ENCODE results near the gene RGL1. TPM values are rescaled to one million over a fixed set of nuclear protein-coding genes. Genes with fewer than 3 reads are reported as not detected.

The RGL1 gene
- total RNA-seq, 1 donor from 2014 or later, result 76.9 TPM

DNA sequence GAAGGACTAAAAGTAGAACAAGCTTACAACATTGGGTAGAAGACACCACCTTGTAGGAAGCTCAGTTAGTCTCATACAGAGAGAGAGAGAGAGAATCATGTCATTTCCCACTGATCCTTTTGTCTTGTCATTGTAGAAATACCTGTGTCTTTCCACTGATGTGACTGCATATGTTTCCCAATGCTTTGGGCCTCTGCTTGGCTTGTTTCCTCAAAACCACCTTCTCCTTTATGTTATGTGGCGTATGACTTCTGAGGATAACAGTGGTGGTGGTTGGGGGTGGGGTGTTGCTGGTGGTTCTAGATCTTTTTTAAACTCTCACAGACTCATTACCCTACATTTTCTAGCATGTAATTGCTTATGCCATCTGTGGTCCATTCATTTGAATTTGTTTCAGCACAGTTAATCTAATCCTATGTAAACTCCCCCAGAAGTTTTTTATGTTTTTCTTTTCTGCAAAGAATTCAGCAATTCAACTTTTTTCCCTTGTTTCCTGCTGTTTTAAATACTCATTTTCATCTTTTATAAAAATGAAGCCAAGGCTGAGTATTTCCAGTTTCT is 9.3 kb downstream of the RGL1 start:
- no peak for ATAC-seq
- no peak for DNase-seq (ENCODE audit: low spot score)
- intact Hi-C loops (cut with DNase I), result no loop called here

DNA sequence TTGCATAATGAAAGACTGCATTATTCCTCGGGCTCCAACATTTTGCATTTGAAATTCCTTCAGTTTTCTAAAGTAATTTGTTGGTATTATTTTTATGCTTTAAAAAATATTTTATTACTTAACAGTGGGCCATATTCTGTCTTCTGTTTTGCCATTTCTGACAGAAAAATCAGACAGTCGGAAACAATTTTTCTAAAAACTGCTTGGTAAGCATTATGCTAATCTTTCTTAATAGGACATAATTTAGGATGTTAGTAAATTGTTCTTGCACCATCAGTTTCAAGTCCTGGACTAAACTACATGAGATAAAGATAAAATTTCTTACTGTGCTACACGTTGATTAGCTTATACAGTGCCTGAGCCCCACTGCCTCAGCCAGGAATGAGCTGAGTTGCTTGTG is 11.2 kb downstream of the RGL1 start:
- intact Hi-C loops (cut with DNase I), result no loop called here
- ATAC-seq (no peak), DNase-seq (ENCODE audit: low spot score) (no peak)

DNA sequence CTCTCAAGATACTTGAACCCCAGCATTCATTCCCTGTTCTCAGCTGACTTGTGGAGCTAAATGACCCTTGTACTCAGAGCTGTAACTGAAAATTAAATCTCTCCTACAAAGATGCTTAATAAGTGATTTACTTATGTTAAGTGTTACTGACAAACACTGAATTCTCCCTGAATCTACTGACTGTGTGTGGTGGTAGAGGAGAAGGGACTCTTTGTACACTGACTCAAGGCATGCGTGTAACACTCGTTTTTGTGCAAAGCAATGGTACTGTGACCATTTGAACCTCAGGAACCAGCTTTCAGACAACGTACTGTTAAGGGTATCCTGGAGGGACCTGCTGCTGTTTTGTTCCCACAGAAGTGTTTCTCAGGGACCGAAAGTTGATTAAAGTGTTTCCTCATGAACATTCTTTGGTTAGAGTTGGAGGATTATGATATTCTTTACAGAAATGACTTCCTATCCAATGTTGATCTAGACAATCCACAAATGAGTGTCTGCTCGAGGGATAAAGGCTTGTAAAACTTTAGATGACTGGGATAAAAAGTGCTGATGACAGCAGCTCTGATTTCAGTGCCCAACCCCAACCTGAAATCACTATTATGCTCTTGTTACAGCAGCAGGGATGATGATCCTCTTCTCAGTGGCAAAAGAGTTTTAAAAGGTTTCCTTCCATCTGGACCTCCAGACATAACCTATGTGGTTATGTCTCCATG is 12.8 kb downstream of the RGL1 start:
- intact Hi-C loops (cut with DNase I), result no loop called here
- no peak for DNase-seq (ENCODE audit: low spot score)
- ATAC-seq, result peak; percentile 52

DNA sequence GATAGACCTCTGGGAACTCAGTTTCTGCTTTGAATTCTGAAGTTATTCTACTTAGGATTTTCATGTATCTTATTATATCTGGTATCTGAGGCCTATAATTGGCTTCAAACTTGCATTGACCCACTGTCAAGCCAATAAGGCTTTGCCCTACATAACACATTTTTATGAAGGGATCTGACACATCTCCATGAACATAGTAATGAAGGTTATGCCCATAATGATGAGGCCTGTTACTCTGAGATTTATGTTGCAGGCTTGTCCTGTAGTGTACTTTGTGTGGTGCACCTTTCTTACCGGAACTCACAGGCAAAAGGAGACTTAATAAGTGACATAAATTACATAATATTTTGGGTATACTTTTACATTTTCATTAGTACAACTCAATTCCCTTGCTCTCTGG is 14.1 kb downstream of the RGL1 start:
- DNase-seq (ENCODE audit: low spot score) (no peak), ATAC-seq (no peak)
- intact Hi-C loops (cut with DNase I), result no loop called here

DNA sequence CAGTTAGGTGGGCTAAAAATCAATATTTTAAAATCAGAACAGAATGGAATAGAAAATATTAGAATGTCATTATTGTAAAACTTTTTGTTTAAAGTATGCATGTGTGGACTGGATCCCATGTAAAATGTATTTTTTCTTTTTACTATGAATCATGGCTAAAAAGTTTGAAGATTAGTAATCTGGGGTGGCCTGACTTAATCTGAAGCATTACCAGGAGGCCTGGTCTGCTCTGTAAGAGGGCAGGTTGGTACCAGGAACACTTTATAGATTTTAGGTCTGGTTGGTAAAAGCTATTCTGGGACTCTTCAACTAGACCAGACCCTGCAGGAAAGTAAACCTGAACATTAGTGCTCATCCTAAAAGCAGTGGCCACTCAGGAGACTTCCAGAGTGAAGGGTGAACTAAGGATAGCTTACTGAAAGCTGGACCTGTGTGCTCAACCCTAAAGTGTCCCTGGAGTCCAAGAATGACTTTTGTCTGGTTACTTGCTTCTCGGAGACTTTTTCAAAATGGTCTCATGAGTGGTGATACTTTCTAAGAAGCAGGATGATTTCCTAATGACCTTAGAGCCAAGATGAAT is 16.5 kb downstream of the RGL1 start:
- ATAC-seq, result no peak
- intact Hi-C loops (cut with DNase I), result no loop called here

DNA sequence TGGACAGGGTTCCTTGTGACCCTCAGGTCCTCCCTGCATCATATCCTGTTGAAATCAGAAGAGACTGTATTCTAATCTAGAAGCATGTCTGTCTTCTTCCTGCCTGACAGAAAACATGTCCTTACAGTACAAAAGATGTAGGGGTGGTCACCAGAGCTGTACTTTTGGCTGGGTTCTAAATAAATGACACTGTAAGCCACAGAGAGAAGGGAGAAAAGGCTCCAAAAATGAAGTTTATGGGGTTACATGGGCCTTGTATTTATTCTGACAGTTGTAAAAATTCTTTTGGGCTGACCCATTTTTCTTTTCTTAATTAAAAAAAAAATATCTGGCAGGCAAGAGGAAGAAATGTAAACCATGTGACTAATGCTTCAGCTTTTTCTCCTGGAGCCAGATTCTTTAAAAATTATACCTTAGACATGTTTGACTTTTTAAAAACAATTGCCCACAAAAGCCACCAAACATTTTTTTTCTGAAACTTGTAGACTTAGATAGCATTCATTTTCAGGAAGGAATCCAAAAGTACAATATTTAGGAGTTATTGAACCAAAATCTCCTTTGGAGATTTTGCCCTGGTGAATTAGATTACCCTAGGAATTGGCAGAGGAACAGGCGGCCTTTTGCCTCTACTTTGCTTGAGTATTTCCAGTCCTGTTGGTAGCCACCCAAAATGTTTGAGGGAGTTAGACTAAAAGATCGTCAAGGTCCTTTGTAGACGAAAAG is 17.1 kb downstream of the RGL1 start:
- peak; percentile 81 for ATAC-seq
- intact Hi-C loops (cut with DNase I), result no loop called here
- DNase-seq (ENCODE audit: low spot score), result peak; percentile 62

More for the DNA sequence above, 16.5 kb downstream of the RGL1 start:
- no peak for DNase-seq (ENCODE audit: low spot score)

DNA sequence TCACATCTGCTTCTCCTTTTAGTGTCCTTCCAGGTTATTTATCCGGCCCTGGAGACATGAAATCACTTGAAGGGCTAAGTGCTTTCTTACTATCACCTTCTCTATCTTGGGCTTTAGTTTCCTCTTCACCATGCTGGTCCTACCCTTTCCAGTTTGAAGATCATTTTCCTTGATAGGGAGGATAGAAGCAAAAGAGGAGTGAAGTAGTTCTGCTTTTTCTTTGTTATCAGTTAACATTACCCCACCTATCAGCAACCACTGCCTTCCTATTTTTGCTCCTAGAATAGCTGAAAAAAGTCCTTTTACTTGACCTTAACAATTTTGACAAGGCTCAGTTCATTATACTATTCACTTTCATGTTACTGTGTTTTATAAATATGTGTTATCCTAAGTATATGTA is 19.4 kb downstream of the RGL1 start:
- ATAC-seq (no peak), DNase-seq (ENCODE audit: low spot score) (no peak)
- intact Hi-C loops (cut with DNase I), result no loop called here

DNA sequence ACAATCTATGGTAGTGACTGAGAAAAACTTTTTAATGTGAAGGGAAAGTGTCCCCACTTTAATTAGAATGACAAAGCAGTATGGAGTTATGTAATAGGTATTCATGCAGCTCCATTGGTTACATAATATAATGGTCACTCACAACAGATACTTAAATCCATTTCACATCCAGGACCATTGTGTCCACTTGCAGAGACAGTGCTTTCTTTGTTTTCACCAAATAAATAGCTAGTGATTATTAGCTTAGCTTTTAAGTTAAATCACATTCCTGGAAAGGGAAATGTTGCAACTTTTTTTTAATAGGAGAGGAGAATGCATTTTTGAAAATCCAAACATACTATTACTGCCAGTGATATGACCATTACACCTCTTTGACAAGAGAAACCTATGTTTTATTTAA is 22.9 kb downstream of the RGL1 start:
- ATAC-seq (peak; percentile 68), DNase-seq (ENCODE audit: low spot score) (no peak)
- intact Hi-C loops (cut with DNase I), result no loop called here

DNA sequence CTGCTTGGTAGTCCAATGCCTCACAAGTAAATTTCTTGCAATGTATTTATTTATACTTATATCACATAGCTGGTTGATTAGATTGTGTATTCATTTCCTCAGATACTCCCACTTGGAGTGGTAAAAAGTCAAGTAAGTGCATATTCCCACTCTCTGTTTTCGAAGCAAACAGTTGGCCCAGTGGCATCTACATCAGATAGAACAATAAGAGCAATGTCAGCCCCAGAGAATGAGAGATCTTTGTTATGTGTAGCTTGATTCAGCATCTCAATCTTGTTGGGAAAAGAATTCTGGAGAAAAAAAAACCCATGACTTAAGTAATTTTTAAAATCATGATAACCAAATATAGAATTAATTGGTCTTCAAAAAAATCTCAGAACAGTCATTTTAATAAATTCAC is 25.5 kb downstream of the RGL1 start:
- intact Hi-C loops (cut with DNase I), result no loop called here
- no peak for ATAC-seq
- DNase-seq (ENCODE audit: low spot score), result no peak

DNA sequence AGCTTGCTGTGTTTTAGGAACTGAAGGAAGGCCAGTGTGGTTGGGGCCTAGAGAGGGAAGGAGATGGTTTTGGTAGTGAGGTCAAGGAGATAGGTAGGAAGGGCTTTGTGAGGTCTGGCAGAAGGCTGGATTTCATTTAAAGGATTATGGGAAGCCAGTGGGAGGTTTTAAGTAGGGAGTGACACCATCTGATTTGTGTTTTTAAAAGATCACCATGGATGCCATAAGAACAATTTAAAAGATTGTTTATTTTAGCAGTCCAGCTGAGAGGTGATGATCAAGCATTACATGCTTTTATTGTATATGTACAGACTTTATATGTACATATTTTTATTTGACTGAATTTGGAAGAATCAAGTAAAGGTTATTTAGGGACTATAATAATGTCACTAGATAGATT is 26.4 kb downstream of the RGL1 start:
- no peak for ATAC-seq
- intact Hi-C loops (cut with DNase I), result no loop called here

DNA sequence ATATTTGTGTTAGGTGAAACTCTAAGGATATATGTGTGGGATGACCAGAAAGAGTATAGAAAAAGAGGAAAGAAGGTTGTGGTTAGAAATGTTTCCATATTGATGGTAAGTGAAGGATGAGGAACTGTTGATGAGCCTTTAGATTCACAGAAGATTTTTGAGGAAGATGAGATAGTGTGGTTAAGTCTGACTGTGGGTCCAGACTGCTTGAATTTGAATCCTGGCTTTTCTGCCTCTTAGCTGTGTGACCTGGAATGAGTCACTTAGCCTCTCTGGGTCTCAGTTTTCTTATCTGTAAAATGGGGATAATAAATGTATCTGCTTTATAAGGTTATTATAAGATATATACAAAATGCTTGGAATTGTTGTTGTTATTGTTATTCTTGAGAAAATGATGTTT is 27.5 kb downstream of the RGL1 start:
- no peak for ATAC-seq
- no peak for DNase-seq (ENCODE audit: low spot score)
- intact Hi-C loops (cut with DNase I), result no loop called here

More for the DNA sequence above, 26.4 kb downstream of the RGL1 start:
- no peak for DNase-seq (ENCODE audit: low spot score)

DNA sequence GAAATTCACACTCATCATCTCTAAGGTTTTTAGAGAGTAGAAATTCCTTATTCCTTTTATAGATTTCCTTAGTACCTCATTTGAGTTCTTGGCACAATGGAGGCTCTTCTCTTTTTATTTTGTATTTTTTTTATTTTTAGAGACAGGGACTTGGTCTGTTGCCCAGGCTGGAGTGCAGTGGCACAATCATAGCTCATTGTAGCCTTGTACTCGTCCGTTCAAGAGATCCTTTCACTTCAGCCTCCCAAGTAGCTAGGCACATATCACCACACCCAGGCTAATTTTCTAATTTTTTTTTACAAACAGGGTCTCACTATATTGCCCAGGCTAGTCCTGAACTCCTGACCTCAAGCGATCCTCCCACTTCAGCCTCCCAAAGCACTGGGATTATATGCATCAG is 29.6 kb downstream of the RGL1 start:
- intact Hi-C loops (cut with DNase I), result no loop called here
- ATAC-seq, result peak; percentile 69
- no peak for DNase-seq (ENCODE audit: low spot score)

DNA sequence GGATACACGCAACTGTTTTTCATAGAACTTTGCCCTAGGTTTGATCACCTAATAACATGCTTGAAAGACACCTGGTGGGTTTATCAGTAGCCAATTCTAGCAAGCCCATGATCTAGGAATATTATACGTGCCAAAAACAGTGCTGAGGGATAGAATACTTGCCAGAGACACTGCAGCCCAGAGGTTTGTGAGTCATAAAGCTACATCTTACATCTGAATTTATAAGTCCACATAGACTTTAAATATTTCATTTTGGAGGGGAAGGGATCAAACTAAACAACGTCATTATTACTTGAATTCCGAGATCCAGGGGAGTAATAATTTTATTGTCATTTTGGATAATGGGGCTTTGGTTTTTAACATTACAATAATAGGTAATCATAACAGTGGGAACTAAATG is 31.7 kb downstream of the RGL1 start:
- DNase-seq (ENCODE audit: low spot score) (no peak), ATAC-seq (no peak)
- intact Hi-C loops (cut with DNase I), result no loop called here

DNA sequence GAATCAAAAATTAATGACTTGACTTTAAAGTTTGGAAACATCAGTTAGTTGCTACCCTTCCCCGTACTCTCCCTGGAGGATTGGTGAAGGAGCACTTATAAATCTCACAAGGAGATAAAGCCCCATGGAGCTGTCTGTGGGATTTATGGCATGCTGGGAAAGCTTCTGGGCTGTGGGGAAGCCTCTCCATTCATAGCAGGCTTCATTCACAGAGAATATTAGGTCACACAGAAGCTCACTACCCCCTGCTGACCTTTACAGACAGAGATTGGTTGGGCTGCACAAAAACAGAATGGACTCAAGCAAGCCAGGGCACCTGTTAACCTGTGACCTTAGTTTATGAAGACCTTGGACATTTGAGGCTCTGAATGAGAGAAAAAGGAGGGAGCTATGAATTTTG is 32.1 kb downstream of the RGL1 start:
- ATAC-seq (no peak), DNase-seq (ENCODE audit: low spot score) (no peak)
- intact Hi-C loops (cut with DNase I), result no loop called here

DNA sequence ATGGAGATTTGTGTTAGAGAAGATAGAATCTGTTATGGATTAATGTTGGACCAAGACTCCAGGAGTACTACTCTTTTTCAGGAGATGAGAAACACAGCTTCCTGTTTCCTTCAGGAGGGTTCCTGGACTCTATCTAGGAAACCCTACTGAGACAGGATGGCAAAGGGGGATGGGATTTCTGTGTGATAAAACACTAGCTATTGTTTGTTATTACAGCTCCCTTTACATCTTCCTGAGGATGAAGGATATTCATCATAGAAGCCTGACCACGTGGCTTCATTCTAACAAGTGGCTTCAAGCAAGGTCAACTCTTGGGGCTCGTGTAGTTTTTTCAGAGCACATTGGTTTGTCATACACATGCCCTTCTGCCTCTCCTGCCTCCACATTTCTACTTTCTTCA is 33.3 kb downstream of the RGL1 start:
- no peak for DNase-seq (ENCODE audit: low spot score)
- ATAC-seq, result no peak
- intact Hi-C loops (cut with DNase I), result no loop called here

DNA sequence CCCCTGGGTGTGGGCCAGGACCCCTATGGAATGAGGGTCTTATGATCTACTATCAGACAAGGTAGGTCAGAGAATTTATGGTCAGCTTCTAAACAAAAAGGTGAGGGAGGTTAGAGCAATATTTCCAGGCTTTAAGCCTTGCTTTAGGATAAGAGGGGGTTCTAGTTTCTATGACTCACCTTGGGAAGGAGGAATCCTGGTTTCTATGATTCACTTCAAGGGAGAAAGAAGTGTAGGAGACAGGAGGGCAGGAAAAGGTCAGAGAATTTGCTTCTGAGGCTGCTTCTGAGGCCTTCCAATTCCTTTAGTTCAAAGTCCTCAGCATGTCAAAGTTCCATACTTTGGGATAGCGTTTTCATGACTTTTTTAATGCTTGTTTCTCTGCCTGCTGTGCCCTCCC is 35.2 kb downstream of the RGL1 start:
- intact Hi-C loops (cut with DNase I), result no loop called here
- DNase-seq (ENCODE audit: low spot score) (no peak), ATAC-seq (no peak)

DNA sequence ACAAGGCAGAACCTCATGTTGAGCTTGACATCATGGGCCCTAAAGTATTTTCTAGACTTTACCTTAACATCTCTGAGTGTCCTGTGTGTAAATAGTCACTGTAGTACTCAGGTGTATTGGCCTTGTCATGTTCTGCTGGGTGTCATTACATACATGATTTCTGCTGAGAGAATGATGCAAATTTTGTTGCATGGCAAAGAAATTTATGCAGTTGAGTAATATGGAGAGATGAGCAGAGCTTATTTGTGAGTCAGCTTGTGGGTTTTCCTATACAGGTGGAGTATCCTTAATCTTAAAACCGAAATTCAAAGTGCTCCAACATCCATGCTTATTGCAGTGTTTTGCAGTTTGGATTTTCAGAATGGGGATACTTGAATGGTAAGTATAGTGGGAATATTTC is 36.6 kb downstream of the RGL1 start:
- ATAC-seq, result no peak
- no peak for DNase-seq (ENCODE audit: low spot score)
- intact Hi-C loops (cut with DNase I), result no loop called here

DNA sequence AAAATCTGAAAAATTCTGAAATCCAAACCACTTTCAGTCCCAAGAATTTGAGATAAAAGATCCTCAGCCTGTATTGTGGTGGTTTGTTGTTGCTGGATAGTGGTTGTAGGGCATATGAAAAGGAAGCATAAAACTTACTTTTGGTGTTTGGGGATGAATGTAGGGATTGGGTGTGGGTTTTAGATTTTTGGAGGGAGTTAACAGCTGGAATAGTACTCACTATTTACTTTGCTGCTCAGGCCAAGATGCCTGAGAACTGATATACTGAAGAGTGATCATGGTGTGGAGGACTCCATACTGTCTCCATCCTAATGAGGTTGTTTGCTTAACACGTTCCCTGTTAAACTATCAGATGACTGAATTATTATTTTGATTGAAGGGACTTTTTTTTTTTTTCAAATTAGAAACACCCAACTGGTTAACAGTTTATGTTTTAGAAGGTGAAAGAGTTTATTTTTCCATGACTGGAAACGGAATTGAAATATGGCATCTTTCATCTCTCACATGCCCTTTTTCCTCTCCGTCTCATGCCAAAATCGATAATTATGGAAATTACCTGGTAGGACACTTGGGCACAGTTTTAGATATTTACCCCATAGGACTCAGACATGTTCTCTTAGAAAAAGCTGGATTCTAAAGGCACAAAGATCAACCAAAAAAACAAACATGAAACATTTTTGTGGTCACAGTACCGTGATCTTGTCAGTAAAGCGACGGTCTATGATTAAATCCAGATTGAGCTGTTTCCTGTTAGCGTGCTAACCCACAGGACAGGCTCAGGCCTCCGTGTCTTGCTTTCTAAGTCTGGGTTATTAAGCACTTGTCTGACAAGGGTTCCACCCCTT is 37.3 kb downstream of the RGL1 start:
- peak; percentile 95 for ATAC-seq
- DNase-seq (ENCODE audit: low spot score), result no peak
- intact Hi-C loops (cut with DNase I), result no loop called here

DNA sequence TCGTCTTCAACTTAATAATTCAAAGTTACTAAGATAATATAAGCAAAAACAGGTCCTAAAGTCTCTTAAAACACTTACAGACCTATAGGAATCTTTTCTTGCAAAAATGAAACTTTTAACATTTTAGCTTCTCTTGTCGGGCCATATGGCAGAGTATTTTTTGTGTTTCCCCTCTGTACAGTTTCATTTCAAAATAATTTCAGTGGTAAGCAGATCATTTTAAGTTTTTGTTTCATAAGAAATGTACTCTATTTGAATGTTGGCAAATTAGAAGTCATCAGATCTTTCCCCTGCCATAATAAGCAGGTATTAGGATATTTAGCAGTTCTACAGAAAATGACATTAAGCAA is 37.9 kb downstream of the RGL1 start:
- intact Hi-C loops (cut with DNase I), result no loop called here
- DNase-seq (ENCODE audit: low spot score), result no peak
- ATAC-seq, result no peak
